Caco-2 (cell line): ENCODE data around the gene VWA1. TPM values are rescaled to one million over a fixed set of nuclear protein-coding genes. Genes with fewer than 3 reads are reported as not detected.
"Not testable (repeated sequence)": the region's sequence is repeated elsewhere in the genome, so short reads cannot be mapped to it uniquely, and the experiment has no call there.

Source experiments
- BruUV-seq: library from RNA; stranded (reverse); fragments of 400-500 nt; replicated peaks from 2 replicates; lab custom pipeline; 2021; lab: Mats Ljungman, UMichigan
- CTCF ChIA-PET: fragments of 300-600 bp; sonication (Branson Sonifier 250); formaldehyde crosslinking; loops from one replicate; lab custom pipeline; 2022; ENCODE audit warnings: antibody characterized with exemption; lab: Charles Lee
- POLR2A ChIA-PET: fragments of 300-600 bp; sonication (Branson Sonifier 250); formaldehyde crosslinking; loops from one replicate; lab custom pipeline; 2022; ENCODE audit warnings: antibody characterized with exemption; lab: Charles Lee
- DNase-seq, 2 experiments: peaks; one replicate each; pipeline versions ENCODE4 v3.0.0 to v3.0.0-alpha.2; 2020 to 2022
- H3K27me3 ChIP-seq: replicated peaks from 2 replicates; pipeline ENCODE4 v1.6.0; 2011; ENCODE audit warnings: low read length; ENCODE audit not compliant: control insufficient read depth, insufficient read depth
- H3K36me3 ChIP-seq: 2 replicates; pipeline ENCODE4 v1.5.1; 2011; ENCODE audit warnings: low read length; ENCODE audit not compliant: control insufficient read depth, insufficient read depth
- H3K4me1 ChIP-seq: fragments of 250-450 bp; sonication (Bioruptor Pico); 2 replicates; pipeline ENCODE4 v1.5.1; 2020; ENCODE audit warnings: mild to moderate bottlenecking
- H3K4me3 ChIP-seq: 2 replicates; pipeline ENCODE4 v1.5.1; 2011; ENCODE audit warnings: low read depth, mild to moderate bottlenecking, control low read depth, low read length
- H3K9me3 ChIP-seq: fragments of 250-450 bp; sonication (Bioruptor Pico); 2 replicates; pipeline ENCODE4 v1.5.1; 2020; ENCODE audit warnings: mild to moderate bottlenecking, moderate library complexity
- H3K27ac Mint-ChIP-seq: one replicate; pipeline ENCODE4 v1.8.0; 2022; ENCODE audit warnings: mixed read lengths; ENCODE audit not compliant: unreplicated experiment
- H3K27me3 Mint-ChIP-seq: one replicate; pipeline ENCODE4 v1.8.0; 2022; ENCODE audit warnings: mixed read lengths; ENCODE audit not compliant: insufficient read depth, unreplicated experiment
- H3K36me3 Mint-ChIP-seq: one replicate; pipeline ENCODE4 v1.8.0; 2022; ENCODE audit warnings: mild to moderate bottlenecking, mixed read lengths; ENCODE audit not compliant: insufficient read depth, unreplicated experiment
- H3K4me1 Mint-ChIP-seq: one replicate; pipeline ENCODE4 v1.8.0; 2022; ENCODE audit warnings: low read depth, mixed read lengths; ENCODE audit not compliant: unreplicated experiment
- H3K4me3 Mint-ChIP-seq: one replicate; pipeline ENCODE4 v1.8.0; 2022; ENCODE audit warnings: mild to moderate bottlenecking, moderate library complexity, mixed read lengths; ENCODE audit not compliant: unreplicated experiment
- H3K9me3 Mint-ChIP-seq: one replicate; pipeline ENCODE4 v1.8.0; 2022; ENCODE audit warnings: mixed read lengths; ENCODE audit not compliant: unreplicated experiment
- CTCF ChIP-seq, 2 experiments: fragments of 200-600 bp in 1 of 2; IDR thresholded peaks; 1 replicate in 1 of 2; 2 replicates in 1 of 2; pipeline versions ENCODE4 v1.5.1 to v1.8.0; 2011 to 2022; ENCODE audit warnings: antibody characterized with exemption in 1 of 2, control low read depth in 1 of 2, inconsistent platforms in 1 of 2, low read depth in 1 of 2, low read length in 1 of 2, mild to moderate bottlenecking in 1 of 2, moderate library complexity in 1 of 2; ENCODE audit not compliant: insufficient read depth in 1 of 2, severe bottlenecking in 1 of 2, unreplicated experiment in 1 of 2
- intact Hi-C: fragments of 100-400 bp; cut with micrococcal nuclease; formaldehyde crosslinking; loops from one replicate; pipeline ENCODE4 v1.10.0; 2022; ENCODE audit not compliant: unreplicated experiment
- total RNA-seq: library from RNA; stranded (reverse); gene quantifications from 2 replicates; pipeline ENCODE4 v1.2.3, GENCODE V29; 2022

VWA1 gene
- total RNA-seq, 1 experiment from 2014 or later, result 74.7 TPM

GRCh38 chr1:1471389-1472052 lies 36.0 kb downstream of the VWA1 start, which contains the start of gene ATAD3B:
Gene ATAD3B (plus strand): TSS chr1:1471765. CDS start chr1:1471885, 120 bp downstream.
- peak within 1 kb of the TSS; percentile 95 for H3K4me3 Mint-ChIP-seq
- Histone ChIP-seq H3K36me3 (no peaks in the 10 kb centered on the region), H3K4me3 (peak within 1 kb of the TSS; percentile 63), H3K27me3 (no peaks in the 10 kb centered on the region), H3K4me1 (0 out of 2 replicates have a peak, but pooled peaks cover 4% of the 10 kb centered on the region), H3K9me3 (no peaks in the 10 kb centered on the region)
- H3K4me1 Mint-ChIP-seq, result no peaks in the 10 kb centered on the region
- H3K27ac Mint-ChIP-seq, result peak within 1 kb of the TSS; percentile 93
- peaks cover 25% of the 10 kb centered on the region for H3K36me3 Mint-ChIP-seq
- no peak for TF ChIP-seq CTCF (IDR thresholded peaks at IDR 0.05; ENCODE audit: insufficient read depth in 1 of 2, low read depth in 1 of 2, low read length in 1 of 2, severe bottlenecking in 1 of 2, unreplicated experiment in 1 of 2)
- CTCF ChIA-PET, result no interaction called here
- DNase-seq, result peak; percentile 89 to 91
- POLR2A ChIA-PET, result no interaction called here
- no peaks in the 10 kb centered on the region for H3K9me3 Mint-ChIP-seq
- no TSS peak for BruUV-seq
- intact Hi-C loops, result no loop called here
- H3K27me3 Mint-ChIP-seq, result no peaks in the 10 kb centered on the region

GRCh38 chr1:1472053-1472876 lies 36.8 kb downstream of the VWA1 start:
- intact Hi-C loops, H3K9me3 ChIP-seq, CTCF ChIA-PET, H3K4me1 Mint-ChIP-seq, H3K27me3 ChIP-seq, POLR2A ChIA-PET, H3K9me3 Mint-ChIP-seq, H3K36me3 ChIP-seq, H3K4me1 ChIP-seq, H3K27me3 Mint-ChIP-seq, H3K27ac Mint-ChIP-seq: not testable (repeated sequence)
- peak in 1 of 2 experiments; percentile 20 for DNase-seq
- peak overlapping the region; percentile 63 for H3K4me3 ChIP-seq
- TSS peak; percentile 59 for BruUV-seq
- Mint-ChIP-seq H3K4me3 (peak overlapping the region; percentile 95), H3K36me3 (peaks cover 32% of the 10 kb centered on the region)

- H3K4me1 ChIP-seq, H3K27me3 ChIP-seq, H3K9me3 ChIP-seq, CTCF ChIA-PET, H3K4me1 Mint-ChIP-seq, H3K4me3 ChIP-seq, H3K4me3 Mint-ChIP-seq, BruUV-seq, intact Hi-C loops, H3K27me3 Mint-ChIP-seq, DNase-seq, POLR2A ChIA-PET, H3K36me3 ChIP-seq, H3K27ac Mint-ChIP-seq, H3K9me3 Mint-ChIP-seq: not testable (repeated sequence)
- peaks cover 53% of the 10 kb centered on the region for H3K36me3 Mint-ChIP-seq
These were observed 40.5 kb downstream of the VWA1 start for GRCh38 chr1:1476011-1476410.

- BruUV-seq, result no TSS peak
- Mint-ChIP-seq H3K27ac (no peak overlapping the region), H3K27me3 (no peaks in the 10 kb centered on the region)
These were observed 41.7 kb downstream of the VWA1 start for GRCh38 chr1:1477206-1477605.

More at GRCh38 chr1:1477206-1477605, 41.7 kb downstream of the VWA1 start:
- Histone ChIP-seq H3K9me3 (no peaks in the 10 kb centered on the region), H3K36me3 (no peaks in the 10 kb centered on the region), H3K4me1 (0 out of 2 replicates have a peak, but pooled peaks cover 4% of the 10 kb centered on the region), H3K27me3 (no peaks in the 10 kb centered on the region), H3K4me3 (no peak overlapping the region)
- DNase-seq, result no peak
- Mint-ChIP-seq H3K36me3 (peaks cover 54% of the 10 kb centered on the region), H3K9me3 (no peaks in the 10 kb centered on the region), H3K4me1 (no peaks in the 10 kb centered on the region), H3K4me3 (no peak overlapping the region)
- CTCF ChIA-PET, result no interaction called here
- intact Hi-C loops, result no loop called here
- POLR2A ChIA-PET, result no interaction called here
- no peak for TF ChIP-seq CTCF (IDR thresholded peaks at IDR 0.05; ENCODE audit: insufficient read depth in 1 of 2, low read depth in 1 of 2, low read length in 1 of 2, severe bottlenecking in 1 of 2, unreplicated experiment in 1 of 2)
